Neural crest cell (in vitro differentiated cells): ENCODE measurements around the gene MATCAP1. TPM values are rescaled to one million over a fixed set of nuclear protein-coding genes. Genes with fewer than 3 reads are reported as not detected.

Experiments
- DNase-seq: peaks from one replicate; pipeline ENCODE4 v3.0.0; 2021; ENCODE audit warnings: low read depth, mixed read lengths, low spot score
- H3K27ac Mint-ChIP-seq: one replicate; pipeline ENCODE4 v1.8.0; 2021; ENCODE audit warnings: mild to moderate bottlenecking, mixed read lengths; ENCODE audit not compliant: unreplicated experiment
- H3K27me3 Mint-ChIP-seq: 2 replicates; pipeline ENCODE4 v1.8.0; 2021; ENCODE audit warnings: low read depth, mild to moderate bottlenecking, mixed read lengths
- H3K36me3 Mint-ChIP-seq: 2 replicates; pipeline ENCODE4 v1.8.0; 2021; ENCODE audit warnings: low read depth, mild to moderate bottlenecking, mixed read lengths
- H3K4me1 Mint-ChIP-seq: 2 replicates; pipeline ENCODE4 v1.8.0; 2021; ENCODE audit warnings: mixed read lengths
- H3K4me3 Mint-ChIP-seq: one replicate; pipeline ENCODE4 v1.8.0; 2021; ENCODE audit warnings: mild to moderate bottlenecking, mixed read lengths
- H3K9me3 Mint-ChIP-seq: 2 replicates; pipeline ENCODE4 v1.8.0; 2021; ENCODE audit warnings: mixed read lengths
- CTCF ChIP-seq: fragments of 200-600 bp; sonication (generic); conservative IDR thresholded peaks from 2 replicates; pipeline ENCODE4 v1.5.0; 2021; ENCODE audit warnings: antibody characterized with exemption, mild to moderate bottlenecking
- total RNA-seq: library from RNA; stranded (reverse); gene quantifications from 2 replicates; pipeline ENCODE4 v1.2.1, GENCODE V29; 2021

The MATCAP1 gene
- total RNA-seq, 1 donor from 2014 or later, result 97.7 TPM

GRCh38 chr16:67146523-67147357 is 37.0 kb downstream of the MATCAP1 start:
- no peaks in the 10 kb centered on the region for H3K9me3 Mint-ChIP-seq
- H3K4me3 Mint-ChIP-seq, result no peak overlapping the region
- peaks cover 4% of the 10 kb centered on the region for H3K4me1 Mint-ChIP-seq
- peaks cover 21% of the 10 kb centered on the region for H3K36me3 Mint-ChIP-seq
- peaks cover 16% of the 10 kb centered on the region for H3K27me3 Mint-ChIP-seq
- no peak overlapping the region for H3K27ac Mint-ChIP-seq
- no peak for DNase-seq
- TF ChIP-seq CTCF, result no peak

- DNase-seq, result no peak
- no peak for TF ChIP-seq CTCF
- Mint-ChIP-seq H3K27me3 (peaks cover 7% of the 10 kb centered on the region), H3K9me3 (no peaks in the 10 kb centered on the region), H3K4me1 (no peaks in the 10 kb centered on the region), H3K4me3 (no peak overlapping the region), H3K27ac (no peak overlapping the region), H3K36me3 (peaks cover 25% of the 10 kb centered on the region)
These were observed 38.0 kb downstream of the MATCAP1 start for GRCh38 chr16:67145746-67146145.

- Mint-ChIP-seq H3K4me1 (no peaks in the 10 kb centered on the region), H3K36me3 (peaks cover 25% of the 10 kb centered on the region), H3K27me3 (peaks cover 7% of the 10 kb centered on the region), H3K9me3 (no peaks in the 10 kb centered on the region), H3K4me3 (peak overlapping the region; percentile 10), H3K27ac (no peak overlapping the region)
- no peak for TF ChIP-seq CTCF
- no peak for DNase-seq
These were observed 38.8 kb downstream of the MATCAP1 start for GRCh38 chr16:67144943-67145342.

GRCh38 chr16:67142342-67142741 is 41.4 kb downstream of the MATCAP1 start:
- H3K27ac Mint-ChIP-seq, result no peak overlapping the region
- no peak for TF ChIP-seq CTCF
- no peak for DNase-seq
- peaks cover 15% of the 10 kb centered on the region for H3K36me3 Mint-ChIP-seq
- H3K4me1 Mint-ChIP-seq, result no peaks in the 10 kb centered on the region
- no peak overlapping the region for H3K4me3 Mint-ChIP-seq
- no peaks in the 10 kb centered on the region for H3K27me3 Mint-ChIP-seq
- no peaks in the 10 kb centered on the region for H3K9me3 Mint-ChIP-seq

GRCh38 chr16:67141391-67141790 is 42.4 kb downstream of the MATCAP1 start:
- Mint-ChIP-seq H3K4me1 (no peaks in the 10 kb centered on the region), H3K36me3 (peaks cover 15% of the 10 kb centered on the region)

More at GRCh38 chr16:67141391-67141790, 42.4 kb downstream of the MATCAP1 start:
- no peak for DNase-seq
- Mint-ChIP-seq H3K27me3 (no peaks in the 10 kb centered on the region), H3K4me3 (no peak overlapping the region), H3K27ac (no peak overlapping the region), H3K9me3 (no peaks in the 10 kb centered on the region)
- no peak for TF ChIP-seq CTCF
